GM12874 (cell line): ENCODE measurements around the gene CDH15.

ENCODE experiments used
- TF ChIP-seq, protein P1 (sequence below): IDR thresholded peaks from 2 replicates; pipeline ENCODE4 v1.5.1; 2011; ENCODE audit warnings: low read depth, mild to moderate bottlenecking, control low read depth, low read length, moderate library complexity; ENCODE audit not compliant: insufficient read depth

The CDH15 gene

DNA sequence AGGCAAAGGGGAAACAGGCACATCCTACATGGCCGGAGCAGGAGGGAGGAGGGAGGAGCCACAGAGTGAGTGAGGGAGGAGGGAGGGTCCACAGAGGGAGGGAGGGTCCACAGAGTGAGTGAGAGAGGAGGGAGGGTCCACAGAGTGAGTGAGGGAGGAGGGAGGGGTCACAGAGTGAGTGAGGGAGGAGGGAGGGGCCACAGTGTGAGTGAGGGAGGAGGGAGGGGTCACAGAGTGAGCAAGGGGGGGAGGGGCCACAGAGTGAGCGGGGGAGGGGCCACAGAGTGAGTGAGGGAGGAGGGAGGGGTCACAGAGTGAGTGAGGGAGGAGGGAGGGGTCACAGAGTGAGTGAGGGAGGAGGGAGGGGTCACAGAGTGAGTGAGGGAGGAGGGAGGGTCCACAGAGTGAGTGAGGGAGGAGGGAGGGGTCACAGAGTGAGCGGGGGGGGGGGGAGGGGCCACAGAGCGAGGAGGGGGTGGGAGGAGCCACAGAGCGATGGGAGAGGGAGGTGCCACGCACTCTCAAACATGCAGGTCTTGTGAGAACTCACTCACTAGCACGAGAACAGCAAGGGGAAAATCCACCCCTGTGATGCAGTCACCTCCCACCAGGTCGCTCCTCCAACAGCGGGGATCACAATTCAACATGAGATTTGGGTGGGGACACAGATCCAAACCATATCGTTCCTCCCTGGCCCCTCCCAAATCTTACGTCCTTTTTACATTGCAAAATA, 24.3 kb upstream of the CDH15 start:
- TF ChIP-seq, protein P1, sequence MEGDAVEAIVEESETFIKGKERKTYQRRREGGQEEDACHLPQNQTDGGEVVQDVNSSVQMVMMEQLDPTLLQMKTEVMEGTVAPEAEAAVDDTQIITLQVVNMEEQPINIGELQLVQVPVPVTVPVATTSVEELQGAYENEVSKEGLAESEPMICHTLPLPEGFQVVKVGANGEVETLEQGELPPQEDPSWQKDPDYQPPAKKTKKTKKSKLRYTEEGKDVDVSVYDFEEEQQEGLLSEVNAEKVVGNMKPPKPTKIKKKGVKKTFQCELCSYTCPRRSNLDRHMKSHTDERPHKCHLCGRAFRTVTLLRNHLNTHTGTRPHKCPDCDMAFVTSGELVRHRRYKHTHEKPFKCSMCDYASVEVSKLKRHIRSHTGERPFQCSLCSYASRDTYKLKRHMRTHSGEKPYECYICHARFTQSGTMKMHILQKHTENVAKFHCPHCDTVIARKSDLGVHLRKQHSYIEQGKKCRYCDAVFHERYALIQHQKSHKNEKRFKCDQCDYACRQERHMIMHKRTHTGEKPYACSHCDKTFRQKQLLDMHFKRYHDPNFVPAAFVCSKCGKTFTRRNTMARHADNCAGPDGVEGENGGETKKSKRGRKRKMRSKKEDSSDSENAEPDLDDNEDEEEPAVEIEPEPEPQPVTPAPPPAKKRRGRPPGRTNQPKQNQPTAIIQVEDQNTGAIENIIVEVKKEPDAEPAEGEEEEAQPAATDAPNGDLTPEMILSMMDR: no peak

DNA sequence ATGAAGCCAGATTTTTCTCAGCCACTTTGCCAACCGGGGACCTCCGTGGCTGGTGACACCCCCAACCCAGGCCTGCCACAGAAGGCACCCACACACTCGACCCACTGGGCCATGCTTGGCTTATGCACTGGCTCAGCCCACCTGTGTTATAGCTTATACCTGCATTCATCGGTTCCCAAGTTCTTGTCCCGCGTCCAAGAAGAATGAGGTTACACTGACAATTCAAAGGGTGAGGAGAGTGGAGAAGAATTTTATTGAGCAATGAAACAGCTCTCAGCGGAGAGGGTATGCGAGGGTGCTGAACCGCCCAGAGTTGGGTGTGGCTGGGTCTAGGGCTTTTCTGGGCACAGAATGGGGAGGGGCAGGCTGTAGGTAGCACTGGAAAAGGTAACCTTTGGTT, 22.2 kb upstream of the CDH15 start:
- TF ChIP-seq, protein P1: no peak

DNA sequence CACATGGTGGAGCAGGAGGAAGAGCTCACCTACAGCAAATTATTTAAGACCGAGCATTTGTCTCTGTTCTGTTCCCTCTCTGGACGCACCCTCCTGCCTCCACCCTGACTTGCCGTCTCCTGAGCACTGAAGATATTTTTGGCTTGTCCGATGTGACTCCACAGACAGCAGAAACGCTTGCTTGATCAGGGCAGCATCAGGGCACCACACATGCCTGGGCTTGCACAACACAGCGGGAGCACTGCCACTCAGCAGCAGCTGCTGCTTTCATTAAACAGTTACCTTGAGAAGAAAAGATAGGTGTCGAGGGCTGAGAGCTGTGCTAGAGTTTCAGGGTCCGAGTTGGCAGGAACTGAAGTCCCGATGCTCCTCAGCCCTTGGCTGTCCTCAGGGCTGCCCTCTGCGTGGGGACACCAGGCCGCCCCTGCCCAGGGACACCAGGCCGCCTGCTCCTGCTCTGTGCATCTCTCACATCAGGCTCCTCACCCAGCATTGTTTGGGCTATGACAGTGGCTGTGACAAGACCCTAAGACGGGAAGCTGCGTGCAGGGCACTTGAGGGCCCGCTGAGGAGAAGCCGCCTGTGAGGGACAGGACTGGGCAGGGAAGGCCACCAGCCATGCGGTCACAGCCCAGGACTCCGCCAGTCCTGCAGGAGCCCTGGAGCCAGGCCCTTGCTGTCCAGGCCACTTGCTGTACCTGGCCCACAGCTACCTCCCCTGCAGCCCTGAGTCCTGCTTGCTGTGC, 21.3 kb upstream of the CDH15 start:
- TF ChIP-seq, protein P1: no peak

DNA sequence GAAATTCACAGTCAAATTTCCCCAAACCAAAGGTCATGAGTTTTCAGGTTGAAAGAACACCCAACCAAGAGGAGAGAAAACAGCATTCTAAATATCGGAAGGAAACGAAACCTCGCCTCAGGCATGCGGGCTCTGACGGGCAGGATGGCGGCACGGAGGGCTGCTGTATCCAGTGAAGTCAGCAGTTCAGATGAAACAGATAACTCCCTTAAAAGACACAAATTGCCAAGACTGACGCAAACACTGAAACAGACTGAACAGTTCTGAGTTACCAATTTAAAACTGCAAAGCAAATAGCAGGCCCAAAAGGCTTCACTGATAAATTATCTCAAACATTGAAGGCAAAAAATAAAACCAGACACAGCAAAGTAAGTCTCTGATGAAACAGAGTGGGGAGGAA, 20.6 kb upstream of the CDH15 start:
- TF ChIP-seq, protein P1: no peak

DNA sequence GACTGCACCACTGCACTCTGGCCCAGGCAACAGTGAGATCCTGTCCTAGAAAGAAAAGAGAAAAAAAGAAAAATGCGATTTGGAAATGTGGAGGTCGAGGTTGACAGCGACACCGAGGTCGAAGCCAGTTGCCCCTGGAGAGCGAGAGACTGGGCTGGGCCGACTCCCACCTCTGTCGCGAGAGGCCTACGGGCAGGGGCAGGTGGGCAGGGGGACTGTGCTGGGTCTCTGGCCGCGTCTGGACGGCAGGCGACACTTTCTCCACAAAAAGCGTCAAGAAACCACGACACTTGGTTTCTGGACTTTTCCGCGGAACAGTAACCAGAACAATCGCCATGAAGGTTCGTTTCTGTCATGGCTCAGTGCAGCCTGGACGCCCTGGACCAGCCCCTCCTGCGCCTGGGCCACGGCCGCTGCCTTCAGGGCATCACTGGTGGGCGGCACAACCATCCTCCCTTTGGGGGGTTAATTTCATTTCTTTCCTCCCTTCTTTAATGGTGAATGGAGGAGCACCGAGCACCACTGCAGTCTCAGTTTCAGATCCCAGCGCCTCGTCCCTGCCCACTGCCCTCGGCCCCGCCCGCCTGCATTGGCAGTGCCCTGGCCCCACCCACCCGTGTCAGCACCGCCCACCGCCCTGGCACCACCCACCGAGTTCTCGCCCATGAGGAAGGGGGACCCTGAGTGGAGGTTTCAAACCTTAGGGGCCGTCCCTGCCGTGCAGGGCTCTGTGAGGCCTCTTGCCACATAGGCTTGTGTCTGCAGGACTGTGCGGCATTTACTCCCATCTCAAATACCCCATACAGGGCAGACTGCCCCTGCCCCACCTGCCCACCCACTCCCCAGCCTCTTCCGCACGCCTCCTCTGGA, 18.5 kb upstream of the CDH15 start:
- TF ChIP-seq, protein P1: no peak

DNA sequence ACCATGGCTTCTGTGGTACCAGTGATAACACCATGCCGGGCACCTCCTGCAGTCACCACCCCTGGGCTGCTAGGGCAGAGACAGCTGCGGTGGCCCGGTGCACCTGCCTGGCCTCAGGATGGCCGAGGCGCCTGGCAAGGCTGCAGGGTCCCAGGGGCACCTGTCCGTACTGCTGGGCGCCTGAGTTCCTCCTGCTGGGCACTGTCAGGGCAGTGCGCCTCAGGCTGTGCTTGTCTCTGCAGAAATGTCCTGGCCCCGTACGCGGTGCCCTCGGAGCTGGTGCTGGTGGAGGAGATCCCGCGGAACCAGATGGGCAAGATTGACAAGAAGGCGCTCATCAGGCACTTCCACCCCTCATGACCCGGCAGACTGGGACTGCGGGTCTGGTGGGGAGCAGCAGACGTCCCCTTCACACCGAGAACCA, 17.7 kb upstream of the CDH15 start:
- TF ChIP-seq, protein P1: no peak

DNA sequence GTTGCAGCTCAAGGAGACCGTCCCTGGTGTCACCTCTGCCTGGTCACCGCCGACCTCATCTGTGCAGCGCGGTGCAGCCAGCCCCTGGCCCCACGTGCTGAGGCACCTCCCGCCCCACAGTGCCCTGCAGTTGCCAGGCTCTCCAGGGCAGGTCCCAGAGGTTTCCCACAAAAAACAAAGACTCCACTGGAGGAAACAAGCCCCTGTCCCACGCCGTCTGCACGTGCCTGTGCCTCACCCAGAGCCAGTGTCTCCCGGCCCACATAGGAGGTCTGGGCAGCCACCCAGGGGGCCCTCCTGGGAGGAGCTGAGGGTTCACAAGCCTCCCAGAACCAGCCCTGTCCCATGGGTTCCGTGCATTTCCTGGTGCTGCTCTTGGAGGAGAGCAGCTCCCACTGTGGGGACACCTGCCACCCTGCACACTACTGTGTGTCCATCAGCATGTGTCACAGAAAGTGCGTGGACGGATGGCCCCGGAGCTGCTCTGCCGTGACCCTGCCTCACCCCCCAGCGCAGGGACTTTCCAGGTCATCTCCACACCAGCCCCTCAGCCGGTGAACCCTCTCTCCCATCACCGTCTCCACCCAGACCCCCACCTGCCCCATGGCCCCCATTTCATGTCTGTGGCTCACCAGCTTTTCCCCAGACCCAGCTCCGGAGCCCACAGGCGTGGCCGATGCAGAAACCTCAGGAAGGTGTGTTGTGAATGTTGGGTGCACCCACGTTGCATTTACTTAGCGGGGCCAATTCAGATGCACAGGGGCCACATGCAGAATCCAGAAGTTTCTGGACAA, 17.0 kb upstream of the CDH15 start:
- TF ChIP-seq, protein P1: no peak
